Activated naive CD4-positive, alpha-beta T cell treated with anti-CD3 and anti-CD28 coated beads, Interleukin-2, amount 10 ng/mL, durations not matched to agents 7 days and 5 days (primary cell): ENCODE results near the gene ASS1.

Experiments used
- CTCF ChIA-PET: fragments of 350-600 bp; sonication (Branson Sonifier 250); formaldehyde crosslinking; loops from one replicate; lab custom pipeline; 2021; ENCODE audit warnings: antibody characterized with exemption; lab: Charles Lee
- DNase-seq: peaks from one replicate; pipeline ENCODE4 v3.0.0-alpha.2; 2020
- H3K27ac Mint-ChIP-seq: one replicate; pipeline ENCODE4 v1.8.0; 2021; ENCODE audit warnings: mild to moderate bottlenecking, moderate library complexity, mixed read lengths
- H3K27me3 Mint-ChIP-seq: one replicate; pipeline ENCODE4 v1.8.0; 2021; ENCODE audit warnings: mild to moderate bottlenecking, mixed read lengths
- H3K36me3 Mint-ChIP-seq: one replicate; pipeline ENCODE4 v1.8.0; 2021; ENCODE audit warnings: mixed read lengths
- H3K4me1 Mint-ChIP-seq: one replicate; pipeline ENCODE4 v1.8.0; 2021; ENCODE audit warnings: mixed read lengths
- H3K4me3 Mint-ChIP-seq: one replicate; pipeline ENCODE4 v1.8.0; 2021; ENCODE audit warnings: mild to moderate bottlenecking, moderate library complexity, mixed read lengths
- H3K9me3 Mint-ChIP-seq: one replicate; pipeline ENCODE4 v1.8.0; 2021; ENCODE audit warnings: mixed read lengths

The ASS1 gene

DNA sequence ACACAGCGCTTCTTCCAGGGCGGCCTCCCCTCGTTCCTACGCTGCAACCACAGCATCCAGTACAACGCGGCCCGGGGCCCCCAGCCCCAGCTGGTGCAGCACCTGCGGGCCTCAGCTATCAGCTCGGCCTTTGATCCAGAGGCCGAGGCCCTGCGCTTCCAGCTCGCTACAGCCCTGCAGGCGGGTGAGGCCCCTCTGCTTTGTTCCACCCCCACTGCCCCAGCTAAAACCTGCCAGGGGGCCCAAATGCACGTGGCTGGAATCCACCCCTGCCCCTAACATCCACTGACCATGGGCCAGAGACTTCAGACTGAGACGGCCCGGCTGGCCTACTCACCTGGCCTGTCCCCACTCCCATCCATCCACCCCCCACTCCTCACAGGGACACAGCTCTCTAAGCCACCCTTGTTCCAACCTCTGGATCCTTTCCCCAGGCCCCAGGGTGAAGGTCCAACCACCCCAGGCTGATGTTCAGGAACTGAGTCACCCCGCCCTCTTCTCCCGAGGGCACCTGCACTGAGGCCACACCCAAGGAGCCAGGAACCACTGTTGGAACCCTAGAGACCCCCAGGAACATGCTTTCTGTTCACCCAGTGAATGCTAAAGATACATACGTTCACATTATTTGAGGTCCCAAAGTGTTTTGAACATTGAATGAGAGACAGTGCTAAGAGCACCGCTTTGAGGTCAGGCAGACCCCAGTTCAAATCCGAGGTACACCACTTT lies 18.9 kb upstream of the ASS1 start:
- Mint-ChIP-seq H3K9me3 (no peaks in the 10 kb centered on the region), H3K36me3 (no peaks in the 10 kb centered on the region), H3K4me1 (no peaks in the 10 kb centered on the region), H3K27ac (no peak overlapping the region), H3K4me3 (no peak overlapping the region), H3K27me3 (peaks cover 31% of the 10 kb centered on the region)
- CTCF ChIA-PET, result no interaction called here
- no peak for DNase-seq

DNA sequence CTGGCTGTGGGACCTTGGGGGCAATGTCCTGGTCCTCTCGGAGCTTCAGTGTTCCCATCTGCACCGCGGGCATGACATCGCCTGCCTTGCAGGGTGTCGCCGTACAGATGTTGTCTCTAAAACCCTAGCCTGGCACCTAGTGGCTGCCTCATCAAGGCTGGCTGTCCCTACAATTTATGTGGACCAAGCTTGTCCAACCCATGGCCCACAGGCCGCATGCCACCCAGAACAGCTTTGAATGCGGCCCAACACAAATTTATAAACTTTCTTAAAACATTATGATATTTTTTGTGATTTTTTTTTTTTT lies 18.3 kb upstream of the ASS1 start:
- no peaks in the 10 kb centered on the region for H3K36me3 Mint-ChIP-seq
- no peak overlapping the region for H3K27ac Mint-ChIP-seq
- H3K9me3 Mint-ChIP-seq, result no peaks in the 10 kb centered on the region
- no peaks in the 10 kb centered on the region for H3K4me1 Mint-ChIP-seq
- no peak for DNase-seq
- CTCF ChIA-PET, result no interaction called here
- no peak overlapping the region for H3K4me3 Mint-ChIP-seq
- peaks cover 29% of the 10 kb centered on the region for H3K27me3 Mint-ChIP-seq

DNA sequence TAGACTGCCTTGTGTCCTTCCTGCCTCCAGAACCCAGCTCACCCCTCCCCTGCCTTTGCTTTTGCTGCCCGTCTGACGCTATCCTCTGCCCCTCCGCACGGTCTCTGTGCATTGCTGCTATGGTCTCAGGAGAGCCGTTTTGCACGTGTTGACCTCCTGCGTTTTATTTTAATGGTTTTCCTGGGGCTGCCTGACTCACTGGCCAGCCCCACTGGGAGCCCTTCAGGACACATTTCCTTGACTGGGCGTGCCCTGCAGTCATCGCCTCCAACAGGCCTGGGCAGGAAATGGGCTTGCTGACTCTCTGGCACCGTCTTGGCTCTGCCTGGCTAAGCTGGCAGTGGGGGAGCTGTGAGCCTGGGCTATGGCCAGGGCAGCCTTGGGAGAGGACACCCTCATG lies 17.9 kb upstream of the ASS1 start:
- Mint-ChIP-seq H3K4me3 (no peak overlapping the region), H3K27ac (no peak overlapping the region), H3K9me3 (no peaks in the 10 kb centered on the region), H3K27me3 (peaks cover 29% of the 10 kb centered on the region), H3K4me1 (no peaks in the 10 kb centered on the region), H3K36me3 (no peaks in the 10 kb centered on the region)
- CTCF ChIA-PET, result no interaction called here
- no peak for DNase-seq

GRCh38 chr9:130427326-130427725 lies 17.4 kb upstream of the ASS1 start:
- H3K4me1 Mint-ChIP-seq, result peaks cover 1% of the 10 kb centered on the region
- H3K36me3 Mint-ChIP-seq, result no peaks in the 10 kb centered on the region
- no peaks in the 10 kb centered on the region for H3K9me3 Mint-ChIP-seq
- no peak overlapping the region for H3K27ac Mint-ChIP-seq
- no peak for DNase-seq
- peaks cover 30% of the 10 kb centered on the region for H3K27me3 Mint-ChIP-seq
- CTCF ChIA-PET, result no interaction called here
- no peak overlapping the region for H3K4me3 Mint-ChIP-seq

DNA sequence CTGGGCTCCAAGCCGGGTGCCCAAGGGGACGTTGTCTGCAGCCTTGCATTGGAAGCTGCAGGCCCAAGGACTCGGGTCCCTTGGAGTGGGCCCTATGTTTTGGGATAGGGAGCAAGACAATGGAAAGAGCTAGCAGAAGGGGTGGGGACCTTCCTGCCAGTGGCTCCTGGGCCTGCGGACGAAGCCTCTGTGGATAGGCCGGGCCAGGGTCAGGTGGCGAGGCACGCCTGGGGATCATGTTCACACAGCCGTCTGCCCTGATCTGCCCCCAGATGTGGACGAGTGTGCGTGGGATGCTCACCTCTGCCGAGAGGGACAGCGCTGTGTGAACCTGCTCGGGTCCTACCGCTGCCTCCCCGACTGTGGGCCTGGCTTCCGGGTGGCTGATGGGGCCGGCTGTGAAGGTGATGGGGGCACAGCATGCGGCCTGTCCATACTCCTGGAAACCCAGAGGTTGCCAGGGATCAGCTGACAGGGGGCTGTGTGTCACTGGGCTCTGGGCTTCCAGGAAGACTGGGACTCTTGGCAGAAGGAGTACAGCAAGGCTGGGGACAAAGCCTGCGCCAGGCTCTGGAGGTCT lies 16.6 kb upstream of the ASS1 start:
- H3K27ac Mint-ChIP-seq, result no peak overlapping the region
- no peak overlapping the region for H3K4me3 Mint-ChIP-seq
- peaks cover 4% of the 10 kb centered on the region for H3K4me1 Mint-ChIP-seq
- peaks cover 36% of the 10 kb centered on the region for H3K27me3 Mint-ChIP-seq
- no peaks in the 10 kb centered on the region for H3K9me3 Mint-ChIP-seq
- CTCF ChIA-PET, result no interaction called here
- DNase-seq, result no peak
- no peaks in the 10 kb centered on the region for H3K36me3 Mint-ChIP-seq

DNA sequence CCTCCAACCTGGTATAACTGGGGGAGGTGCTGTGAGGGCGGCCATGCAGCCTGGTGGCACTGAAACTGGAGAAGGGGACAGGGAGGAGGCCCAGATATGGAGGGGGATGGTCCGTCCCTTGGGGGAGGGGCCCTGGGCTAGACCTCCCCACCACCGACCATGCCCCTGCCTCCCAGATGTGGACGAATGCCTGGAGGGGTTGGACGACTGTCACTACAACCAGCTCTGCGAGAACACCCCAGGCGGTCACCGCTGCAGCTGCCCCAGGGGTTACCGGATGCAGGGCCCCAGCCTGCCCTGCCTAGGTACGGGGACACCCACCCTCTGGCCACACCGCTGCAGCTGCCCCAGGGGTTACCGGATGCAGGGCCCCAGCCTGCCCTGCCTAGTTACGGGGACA lies 15.4 kb upstream of the ASS1 start:
- CTCF ChIA-PET, result no interaction called here
- Mint-ChIP-seq H3K36me3 (no peaks in the 10 kb centered on the region), H3K9me3 (no peaks in the 10 kb centered on the region), H3K27ac (no peak overlapping the region), H3K4me1 (peaks cover 4% of the 10 kb centered on the region), H3K4me3 (no peak overlapping the region), H3K27me3 (peaks cover 45% of the 10 kb centered on the region)
- DNase-seq, result no peak

- Mint-ChIP-seq H3K9me3 (no peaks in the 10 kb centered on the region), H3K27ac (no peak overlapping the region), H3K4me1 (peaks cover 4% of the 10 kb centered on the region), H3K4me3 (no peak overlapping the region), H3K36me3 (no peaks in the 10 kb centered on the region), H3K27me3 (peaks cover 50% of the 10 kb centered on the region)
- CTCF ChIA-PET, result no interaction called here
- no peak for DNase-seq
These were observed 14.9 kb upstream of the ASS1 start for GRCh38 chr9:130429831-130430230.

DNA sequence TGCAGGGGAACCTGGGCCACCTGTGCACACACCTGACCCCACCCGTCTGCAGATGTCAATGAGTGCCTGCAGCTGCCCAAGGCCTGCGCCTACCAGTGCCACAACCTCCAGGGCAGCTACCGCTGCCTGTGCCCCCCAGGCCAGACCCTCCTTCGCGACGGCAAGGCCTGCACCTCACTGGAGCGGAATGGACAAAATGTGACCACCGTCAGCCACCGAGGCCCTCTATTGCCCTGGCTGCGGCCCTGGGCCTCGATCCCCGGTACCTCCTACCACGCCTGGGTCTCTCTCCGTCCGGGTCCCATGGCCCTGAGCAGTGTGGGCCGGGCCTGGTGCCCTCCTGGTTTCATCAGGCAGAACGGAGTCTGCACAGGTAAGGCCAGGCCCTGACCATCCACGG lies 14.5 kb upstream of the ASS1 start:
- Mint-ChIP-seq H3K9me3 (no peaks in the 10 kb centered on the region), H3K4me3 (no peak overlapping the region), H3K4me1 (peaks cover 4% of the 10 kb centered on the region), H3K27me3 (peaks cover 54% of the 10 kb centered on the region), H3K36me3 (no peaks in the 10 kb centered on the region), H3K27ac (no peak overlapping the region)
- no peak for DNase-seq
- CTCF ChIA-PET, result no interaction called here

DNA sequence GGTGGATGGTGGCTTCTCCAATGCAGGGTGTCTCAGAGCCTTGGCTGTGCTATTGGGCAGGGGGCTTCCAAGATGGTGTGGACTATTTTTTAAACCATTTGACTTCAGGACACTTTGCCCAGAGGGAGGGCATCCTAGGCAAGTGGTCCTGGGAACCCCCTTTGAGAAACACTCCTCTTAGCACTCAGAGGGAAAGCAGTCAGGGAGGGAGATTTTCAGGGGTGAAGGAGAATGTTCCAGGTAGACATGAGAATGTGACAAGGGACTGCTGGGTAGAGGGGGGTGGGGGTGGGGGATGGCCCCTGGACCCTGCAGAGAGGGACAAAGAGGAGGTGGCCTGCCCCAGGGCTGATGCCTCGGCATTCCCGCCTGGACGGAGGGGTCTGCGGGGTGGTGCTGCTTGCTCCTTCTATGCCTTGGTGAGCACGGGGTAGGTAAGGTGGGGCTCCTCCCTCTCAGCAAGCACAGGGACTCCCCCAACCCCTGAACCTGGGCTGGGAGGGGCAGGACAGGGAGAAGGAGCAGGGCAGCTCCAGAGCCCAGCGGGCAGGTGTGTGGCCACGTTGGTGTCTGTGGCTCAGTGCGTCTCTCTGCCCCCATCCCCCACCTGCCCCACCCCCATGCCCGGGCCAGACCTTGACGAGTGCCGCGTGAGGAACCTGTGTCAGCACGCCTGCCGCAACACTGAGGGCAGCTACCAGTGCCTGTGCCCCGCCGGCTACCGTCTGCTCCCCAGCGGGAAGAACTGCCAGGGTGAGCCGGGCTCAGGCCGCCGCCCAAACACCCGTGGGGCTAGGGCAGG lies 13.8 kb upstream of the ASS1 start:
- H3K9me3 Mint-ChIP-seq, result no peaks in the 10 kb centered on the region
- H3K4me1 Mint-ChIP-seq, result peaks cover 4% of the 10 kb centered on the region
- H3K36me3 Mint-ChIP-seq, result no peaks in the 10 kb centered on the region
- peaks cover 58% of the 10 kb centered on the region for H3K27me3 Mint-ChIP-seq
- no peak overlapping the region for H3K4me3 Mint-ChIP-seq
- no peak overlapping the region for H3K27ac Mint-ChIP-seq
- no peak for DNase-seq
- CTCF ChIA-PET, result no interaction called here

DNA sequence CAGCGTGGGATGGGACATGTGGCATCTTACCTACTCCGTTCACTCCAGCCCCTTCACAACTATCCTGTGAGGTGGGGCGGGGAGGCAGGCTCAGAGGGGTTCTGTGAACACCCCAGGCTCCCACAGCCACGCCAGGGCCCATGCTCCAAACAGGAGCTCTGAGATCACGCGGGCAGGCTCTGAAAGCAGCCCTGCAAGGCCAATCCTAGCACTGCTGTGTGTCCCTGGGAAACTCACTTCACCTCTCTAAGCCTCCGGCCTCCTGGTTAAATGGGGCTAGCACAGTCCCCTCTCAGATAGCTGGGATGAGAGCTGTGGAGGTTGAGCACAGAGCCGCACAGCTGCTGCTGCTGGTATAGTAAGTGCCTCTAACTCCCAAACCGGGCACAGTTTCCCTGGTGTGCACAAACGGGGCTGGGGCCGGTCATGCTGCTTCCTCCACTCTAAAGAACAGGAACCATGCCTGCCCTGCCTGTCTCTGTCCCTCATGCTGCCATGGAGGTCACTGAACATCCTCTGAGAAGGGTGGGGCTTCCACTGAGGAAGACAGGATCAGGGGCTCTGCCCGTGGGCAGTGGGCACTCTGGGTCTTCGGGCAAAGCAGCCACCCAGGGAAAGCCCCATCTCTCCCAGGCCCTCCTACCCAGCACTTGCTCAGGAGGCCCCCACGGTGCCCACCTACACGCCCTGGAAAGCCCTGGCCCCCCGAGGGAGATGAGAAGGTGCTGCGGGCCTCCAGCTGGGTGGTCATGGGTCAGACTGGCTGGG lies 13.0 kb upstream of the ASS1 start:
- no peaks in the 10 kb centered on the region for H3K9me3 Mint-ChIP-seq
- no peak overlapping the region for H3K4me3 Mint-ChIP-seq
- no peak overlapping the region for H3K27ac Mint-ChIP-seq
- H3K27me3 Mint-ChIP-seq, result peaks cover 64% of the 10 kb centered on the region
- peaks cover 4% of the 10 kb centered on the region for H3K4me1 Mint-ChIP-seq
- DNase-seq, result no peak
- H3K36me3 Mint-ChIP-seq, result no peaks in the 10 kb centered on the region
- CTCF ChIA-PET, result no interaction called here

DNA sequence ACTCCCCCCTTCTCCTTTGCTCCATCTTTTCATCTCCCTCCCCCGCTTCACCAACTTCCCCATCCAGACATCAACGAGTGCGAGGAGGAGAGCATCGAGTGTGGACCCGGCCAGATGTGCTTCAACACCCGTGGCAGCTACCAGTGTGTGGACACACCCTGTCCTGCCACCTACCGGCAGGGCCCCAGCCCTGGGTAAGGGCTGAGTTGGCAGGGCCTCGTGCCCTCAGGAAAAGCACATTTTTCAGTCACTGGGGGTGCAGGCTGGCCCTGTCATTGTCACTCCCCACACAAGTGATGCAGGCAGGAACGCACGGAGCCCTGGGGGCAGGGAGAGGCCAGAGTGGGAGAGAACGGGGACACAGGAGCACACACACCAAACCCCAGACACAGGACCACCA lies 12.4 kb upstream of the ASS1 start:
- H3K9me3 Mint-ChIP-seq, result no peaks in the 10 kb centered on the region
- no peak overlapping the region for H3K4me3 Mint-ChIP-seq
- H3K36me3 Mint-ChIP-seq, result no peaks in the 10 kb centered on the region
- H3K4me1 Mint-ChIP-seq, result peaks cover 4% of the 10 kb centered on the region
- H3K27ac Mint-ChIP-seq, result no peak overlapping the region
- no peak for DNase-seq
- H3K27me3 Mint-ChIP-seq, result peaks cover 66% of the 10 kb centered on the region
- CTCF ChIA-PET, result no interaction called here

- Mint-ChIP-seq H3K27me3 (peaks cover 67% of the 10 kb centered on the region), H3K9me3 (no peaks in the 10 kb centered on the region), H3K27ac (no peak overlapping the region), H3K4me3 (no peak overlapping the region), H3K4me1 (peaks cover 4% of the 10 kb centered on the region), H3K36me3 (no peaks in the 10 kb centered on the region)
- CTCF ChIA-PET, result no interaction called here
- DNase-seq, result no peak
These were observed 12.0 kb upstream of the ASS1 start for GRCh38 chr9:130432796-130433167.

DNA sequence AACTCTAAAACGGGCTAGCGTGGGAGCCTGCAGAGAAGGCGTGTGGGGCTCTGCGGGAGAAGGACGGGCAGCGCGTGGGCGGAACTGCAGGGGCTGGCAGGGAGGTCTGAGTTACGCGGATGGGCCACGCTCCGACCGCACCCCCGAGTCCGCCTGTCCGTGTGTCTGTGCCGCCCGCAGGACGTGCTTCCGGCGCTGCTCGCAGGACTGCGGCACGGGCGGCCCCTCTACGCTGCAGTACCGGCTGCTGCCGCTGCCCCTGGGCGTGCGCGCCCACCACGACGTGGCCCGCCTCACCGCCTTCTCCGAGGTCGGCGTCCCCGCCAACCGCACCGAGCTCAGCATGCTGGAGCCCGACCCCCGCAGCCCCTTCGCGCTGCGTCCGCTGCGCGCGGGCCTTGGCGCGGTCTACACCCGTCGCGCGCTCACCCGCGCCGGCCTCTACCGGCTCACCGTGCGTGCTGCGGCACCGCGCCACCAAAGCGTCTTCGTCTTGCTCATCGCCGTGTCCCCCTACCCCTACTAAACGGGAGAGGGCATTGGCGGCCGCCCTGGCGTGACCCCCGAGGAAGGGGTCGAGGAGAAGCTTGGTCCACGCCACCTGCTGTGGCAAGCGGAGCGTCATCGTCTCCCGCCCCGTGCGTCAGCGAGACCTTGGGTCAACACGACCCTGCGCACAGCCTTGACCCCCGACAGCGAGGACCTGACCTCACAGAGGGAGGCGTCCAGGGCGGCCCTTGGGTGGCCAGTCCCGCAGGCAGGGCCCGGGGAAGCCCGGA lies 11.4 kb upstream of the ASS1 start:
- Mint-ChIP-seq H3K36me3 (no peaks in the 10 kb centered on the region), H3K9me3 (no peaks in the 10 kb centered on the region), H3K4me3 (no peak overlapping the region), H3K27ac (no peak overlapping the region), H3K4me1 (peaks cover 4% of the 10 kb centered on the region), H3K27me3 (peaks cover 70% of the 10 kb centered on the region)
- DNase-seq, result peak; percentile 57
- CTCF ChIA-PET, result no interaction called here

GRCh38 chr9:130433947-130434262 lies 10.9 kb upstream of the ASS1 start:
- Mint-ChIP-seq H3K4me1 (peaks cover 4% of the 10 kb centered on the region), H3K4me3 (no peak overlapping the region), H3K27ac (no peak overlapping the region), H3K36me3 (no peaks in the 10 kb centered on the region), H3K9me3 (no peaks in the 10 kb centered on the region), H3K27me3 (peaks cover 72% of the 10 kb centered on the region)
- DNase-seq, result no peak
- CTCF ChIA-PET, result no interaction called here
